K562 (cell line): ENCODE results near the gene CACNA2D4. TPM values are rescaled to one million over a fixed set of nuclear protein-coding genes. Genes with fewer than 3 reads are reported as not detected.
A peak's percentile ranks its signal among the peaks of the same experiment; 100 is the strongest.

ENCODE experiments used
- ATAC-seq: fragments of 200-7000 bp; cut with Tn5 transposase; 3 replicates; pipeline ENCODE4 v1.9.1; 2020; ENCODE audit warnings: moderate library complexity
- BruUV-seq: library from RNA; stranded (reverse); fragments of 400-500 nt; replicated peaks from 2 replicates; lab custom pipeline; 2021; lab: Mats Ljungman, UMichigan
- CTCF ChIA-PET: fragments of 300-600 bp; formaldehyde crosslinking; extraction: SDS; loops from one replicate; lab custom pipeline; 2021; ENCODE audit warnings: low intra/inter-chr PET ratio; lab: Yijun Ruan, JAX
- POLR2A ChIA-PET: fragments of 300-600, 350-650 bp; sonication (Branson Sonifier 250); formaldehyde crosslinking; extraction: SDS; loops from one replicate; lab custom pipeline; 2021; ENCODE audit warnings: antibody characterized with exemption, inconsistent platforms; lab: Yijun Ruan, JAX
- DNase-seq, 4 experiments: peaks; one replicate each; pipeline versions ENCODE4 v3.0.0 to v3.0.0-alpha.2; 2011 to 2018; ENCODE audit warnings: low spot score in 3 of 4, mixed read lengths in 3 of 4; ENCODE audit errors: extremely low read depth in 1 of 4
- FAIRE-seq: peaks from 2 replicates; lab custom pipeline; 2011; peaks lifted over from hg19 to GRCh38; lab: Jason Lieb, UNC
- H2AFZ ChIP-seq: 2 replicates; pipeline ENCODE4 v1.6.0; 2011; ENCODE audit warnings: low read depth, low read length, control low read depth, inconsistent platforms
- H3K27ac ChIP-seq: fragments of 200-600 bp; 3 replicates; pipeline ENCODE4 v1.8.0; 2011; ENCODE audit warnings: low read depth, mild to moderate bottlenecking, control low read depth, inconsistent platforms, low read length, moderate library complexity, mixed read lengths; ENCODE audit errors: extremely low read depth
- H3K27me3 ChIP-seq, 2 experiments: fragments of 300-600 bp in 1 of 2; 2 replicates in 1 of 2; 3 replicates in 1 of 2; pipeline versions ENCODE4 v1.6.0 to v1.8.0; 2011; ENCODE audit warnings: inconsistent platforms in 2 of 2, low read length in 2 of 2, mild to moderate bottlenecking in 1 of 2, mixed read lengths in 1 of 2, moderate library complexity in 1 of 2; ENCODE audit not compliant: control insufficient read depth in 2 of 2, insufficient read depth in 2 of 2
- H3K36me3 ChIP-seq: fragments of 300-600 bp; 3 replicates; pipeline ENCODE4 v1.8.0; 2011; ENCODE audit warnings: mild to moderate bottlenecking, low read length, inconsistent platforms; ENCODE audit not compliant: control insufficient read depth, insufficient read depth
- H3K4me1 ChIP-seq, 2 experiments: fragments of 200-600 bp in 1 of 2; replicated peaks in 1 of 2; 2 replicates in 1 of 2; 3 replicates in 1 of 2; pipeline versions ENCODE4 v1.5.1 to v1.8.0; 2011; ENCODE audit warnings: inconsistent platforms in 2 of 2, low read length in 2 of 2, mild to moderate bottlenecking in 1 of 2, mixed read lengths in 1 of 2, moderate library complexity in 1 of 2; ENCODE audit not compliant: control insufficient read depth in 2 of 2, insufficient read depth in 2 of 2
- H3K4me2 ChIP-seq: 2 replicates; pipeline ENCODE4 v1.6.1; 2011; ENCODE audit warnings: low read length, control low read depth, inconsistent platforms, mixed read lengths; ENCODE audit not compliant: insufficient read depth
- H3K4me3 ChIP-seq: fragments of 200-600 bp; sonication (generic), shearing (Covaris generic); 2 replicates; pipeline ENCODE4 v1.5.1; 2016; ENCODE audit warnings: control low read depth, inconsistent platforms
- H3K79me2 ChIP-seq: fragments of 200-600 bp; 3 replicates; pipeline ENCODE4 v1.8.0; 2011; ENCODE audit warnings: low read length, inconsistent platforms; ENCODE audit not compliant: control insufficient read depth, insufficient read depth
- H3K9ac ChIP-seq, 2 experiments: 2 replicates each; pipeline versions ENCODE4 v1.6.0 to v1.6.1; 2011; ENCODE audit warnings: low read depth in 2 of 2, low read length in 2 of 2, control low read depth in 1 of 2, inconsistent platforms in 1 of 2, mild to moderate bottlenecking in 1 of 2, mixed read lengths in 1 of 2; ENCODE audit not compliant: insufficient read depth in 1 of 2
- H3K9me1 ChIP-seq: one replicate; pipeline ENCODE4 v1.6.0; 2011; ENCODE audit warnings: inconsistent platforms, mild to moderate bottlenecking, low read length, moderate library complexity; ENCODE audit not compliant: control insufficient read depth, insufficient read depth
- H3K9me3 ChIP-seq: replicated peaks from 2 replicates; pipeline ENCODE4 v1.5.1; 2011; ENCODE audit warnings: low read depth, low read length, inconsistent platforms; ENCODE audit not compliant: control insufficient read depth, insufficient read depth
- H4K20me1 ChIP-seq: replicated peaks from 2 replicates; pipeline ENCODE4 v1.6.1; 2011; ENCODE audit warnings: low read length, inconsistent platforms, mixed read lengths; ENCODE audit not compliant: control insufficient read depth, insufficient read depth
- CXXC5 ChIP-seq: fragments of 250-450 bp; sonication (Bioruptor Pico); IDR thresholded peaks from 2 replicates; pipeline ENCODE4 v1.8.0; 2022; ENCODE audit warnings: inconsistent platforms, mild to moderate bottlenecking, moderate library complexity
- DACH1 ChIP-seq: fragments of 450-650 bp; IDR thresholded peaks from 2 replicates; pipeline ENCODE4 v1.6.1; 2018; ENCODE audit not compliant: partially characterized antibody
- FOXK2 ChIP-seq, 2 experiments: fragments of 450-650 bp; IDR thresholded peaks in 1 of 2; conservative IDR thresholded peaks in 1 of 2; 2 replicates each; pipeline ENCODE4 v1.6.1; 2016; ENCODE audit warnings: low read depth in 2 of 2, mild to moderate bottlenecking in 1 of 2
- HDAC3 ChIP-seq: fragments of 450-650 bp; IDR thresholded peaks from 2 replicates; pipeline ENCODE4 v1.6.1; 2018; ENCODE audit warnings: borderline replicate concordance, mild to moderate bottlenecking, moderate library complexity; ENCODE audit not compliant: partially characterized antibody
- PHF21A ChIP-seq: fragments of 450-650 bp; IDR thresholded peaks from 2 replicates; pipeline ENCODE4 v1.6.1; 2017; ENCODE audit warnings: low read depth, borderline replicate concordance
- RAD51 ChIP-seq: fragments of 450-650 bp; IDR thresholded peaks from 2 replicates; pipeline ENCODE4 v1.7.1; 2016; ENCODE audit warnings: low read depth, mild to moderate bottlenecking, borderline replicate concordance
- SETDB1 ChIP-seq: IDR thresholded peaks from one replicate; pipeline ENCODE4 v1.6.1; 2012; ENCODE audit warnings: low read length, control low read depth, inconsistent platforms
- TAF7 ChIP-seq: fragments of 450-650 bp; IDR thresholded peaks from 2 replicates; pipeline ENCODE4 v1.6.1; 2016; ENCODE audit warnings: missing genetic modification characterization, missing compliant biosample characterization
- ZFP36 ChIP-seq: fragments of 150-350 bp; IDR thresholded peaks from 2 replicates; pipeline ENCODE4 v1.6.1; 2018; ENCODE audit warnings: low read length, low read depth; ENCODE audit not compliant: partially characterized antibody
- ZNF217 ChIP-seq: sonication (generic); formaldehyde crosslinking; IDR thresholded peaks from 2 replicates; pipeline ENCODE4 v1.8.0; 2022; ENCODE audit warnings: mild to moderate bottlenecking, missing genetic modification reagents
- ZNF239 ChIP-seq: fragments of 250-450 bp; sonication (Bioruptor Pico); IDR thresholded peaks from 2 replicates; pipeline ENCODE4 v1.4.0; 2020; ENCODE audit warnings: mild to moderate bottlenecking
- ZNF699 ChIP-seq: fragments of 250-450 bp; sonication (Bioruptor Pico); IDR thresholded peaks from 2 replicates; pipeline ENCODE4 v1.8.0; 2021; ENCODE audit warnings: mild to moderate bottlenecking, moderate library complexity; ENCODE audit not compliant: insufficient replicate concordance
- WGBS: fragments of 100-300 bp; shearing (Covaris generic); methylation state at CpG from one replicate; pipeline ENCODE4 v1.1.6; 2016; ENCODE audit warnings: low coverage, mixed read lengths; ENCODE audit not compliant: insufficient coverage; ENCODE audit errors: missing lambda C conversion rate; 5-methylcytosine and 5-hydroxymethylcytosine counted together
- in situ Hi-C: fragments of 300-500 bp; cut with MboI; formaldehyde crosslinking; loops from 4 replicates; pipeline ENCODE4 v1.15.0; 2018; ENCODE audit warnings: inconsistent platforms, mixed read lengths
- intact Hi-C: fragments of 100-400 bp; cut with micrococcal nuclease; formaldehyde crosslinking; loops from 2 replicates; pipeline ENCODE4 v1.14.2; 2022
- polyA plus RNA-seq, 8 experiments: library from polyadenylated mRNA; depleted of rRNA in 4 of 8; stranded (reverse) in 5 of 8; unstranded in 3 of 8; fragments of >200 nt; fragmentation: Nextera tagmentation in 2 of 8; fragmentation: Illumina TruSeq in 1 of 8; extraction: Ambion mirVana in 2 of 8; extraction: Trizol in 1 of 8; gene quantifications; 2 replicates each; pipeline versions ENCODE4 v1.2.1 to v1.2.3, GENCODE V29; 2011 to 2014; ENCODE audit warnings: inconsistent platforms in 1 of 8, missing spikeins in 1 of 8
- total RNA-seq, 7 experiments: library from RNA; depleted of rRNA in 6 of 7; stranded (reverse); fragments of >200 nt in 6 of 7; fragmentation: Illumina TruSeq in 2 of 7; extraction: Trizol in 2 of 7; gene quantifications; 2 replicates each; pipeline versions ENCODE4 v1.2.1 to v1.2.3, GENCODE V29; 2011 to 2021; ENCODE audit warnings: low replicate concordance in 1 of 7
- TF ChIP-seq, protein P1 (sequence below): fragments of 150-350 bp; IDR thresholded peaks from 2 replicates; pipeline ENCODE4 v1.6.1; 2014; ENCODE audit warnings: low read depth, mild to moderate bottlenecking, low read length, borderline replicate concordance
- TF ChIP-seq, protein P2 (sequence below): fragments of 450-650 bp; IDR thresholded peaks from 2 replicates; pipeline ENCODE4 v1.6.1; 2016
- TF ChIP-seq, protein P3 (sequence below): IDR thresholded peaks from 2 replicates; pipeline ENCODE4 v1.6.1; 2016; ENCODE audit warnings: missing genetic modification characterization, missing compliant biosample characterization

CACNA2D4 gene
- total and polyA plus RNA-seq, 9 of the 15 experiments (the other 6 are each of a cell fraction or from before 2014, with no cell fraction given) = 0.04 to 0.69 (median 0.40) TPM; not detected in 3

GRCh38 chr12:1814266-1814665 lies 104.2 kb downstream of the CACNA2D4 start (continued):
- TF ChIP-seq RAD51 (no peak), PHF21A (no peak), FOXK2 (conservative IDR thresholded peaks at IDR 0.05 in 1 of 2, IDR thresholded peaks at IDR 0.05 in 1 of 2; ENCODE audit: low read depth in 2 of 2) (no peak), TAF7 (tag) (no peak), ZFP36 (no peak)

- Histone ChIP-seq H3K9ac (peak overlapping the region in 1 of 2 experiments; percentile 56; a peak in 2 of 4 replicates), H3K36me3 (no peaks in the 10 kb centered on the region), H3K4me1 (peaks cover 27 to 30% of the 10 kb centered on the region in 2 experiments), H3K27me3 (peaks cover 11 to 39% of the 10 kb centered on the region in 2 experiments; a peak in 4 of 5 replicates), H2AFZ (no peak overlapping the region), H3K79me2 (no peaks in the 10 kb centered on the region), H3K4me2 (no peak overlapping the region), H3K27ac (no peak overlapping the region), H3K9me1 (no peaks in the 10 kb centered on the region), H3K9me3 (no peaks in the 10 kb centered on the region), H4K20me1 (no peaks in the 10 kb centered on the region; the same call in 1 of the 2 replicates), H3K4me3 (no peak overlapping the region)
- FAIRE-seq (peak; percentile 83), ATAC-seq (peak; percentile 78), DNase-seq (peak; percentile 31 to 47 (median 37))
- no TSS peak for BruUV-seq
- 4% methylated on average over 16 of the region's 17 CpGs for WGBS
- ChIA-PET CTCF (no interaction called here), POLR2A (interaction anchor here (0.6 to 1.3 kb wide), 2 partner anchors 18 to 109 kb away, joined by 3 read pairs; no protein-coding TSS in a partner anchor)
- intact Hi-C loops = loop anchor here (10.0 kb wide), 1 partner anchor 102 kb away; the partner anchor contains the start of gene CACNA2D4
- in situ Hi-C loops = no loop called here
- TF ChIP-seq ZNF699 (CRISPR knock-in tag) (no peak), CXXC5 (CRISPR knock-in tag) (peak; percentile 71), HDAC3 (no peak), ZNF217 (no peak), DACH1 (no peak), SETDB1 (no peak), ZNF239 (CRISPR knock-in tag) (no peak)
- TF ChIP-seq, protein P1, sequence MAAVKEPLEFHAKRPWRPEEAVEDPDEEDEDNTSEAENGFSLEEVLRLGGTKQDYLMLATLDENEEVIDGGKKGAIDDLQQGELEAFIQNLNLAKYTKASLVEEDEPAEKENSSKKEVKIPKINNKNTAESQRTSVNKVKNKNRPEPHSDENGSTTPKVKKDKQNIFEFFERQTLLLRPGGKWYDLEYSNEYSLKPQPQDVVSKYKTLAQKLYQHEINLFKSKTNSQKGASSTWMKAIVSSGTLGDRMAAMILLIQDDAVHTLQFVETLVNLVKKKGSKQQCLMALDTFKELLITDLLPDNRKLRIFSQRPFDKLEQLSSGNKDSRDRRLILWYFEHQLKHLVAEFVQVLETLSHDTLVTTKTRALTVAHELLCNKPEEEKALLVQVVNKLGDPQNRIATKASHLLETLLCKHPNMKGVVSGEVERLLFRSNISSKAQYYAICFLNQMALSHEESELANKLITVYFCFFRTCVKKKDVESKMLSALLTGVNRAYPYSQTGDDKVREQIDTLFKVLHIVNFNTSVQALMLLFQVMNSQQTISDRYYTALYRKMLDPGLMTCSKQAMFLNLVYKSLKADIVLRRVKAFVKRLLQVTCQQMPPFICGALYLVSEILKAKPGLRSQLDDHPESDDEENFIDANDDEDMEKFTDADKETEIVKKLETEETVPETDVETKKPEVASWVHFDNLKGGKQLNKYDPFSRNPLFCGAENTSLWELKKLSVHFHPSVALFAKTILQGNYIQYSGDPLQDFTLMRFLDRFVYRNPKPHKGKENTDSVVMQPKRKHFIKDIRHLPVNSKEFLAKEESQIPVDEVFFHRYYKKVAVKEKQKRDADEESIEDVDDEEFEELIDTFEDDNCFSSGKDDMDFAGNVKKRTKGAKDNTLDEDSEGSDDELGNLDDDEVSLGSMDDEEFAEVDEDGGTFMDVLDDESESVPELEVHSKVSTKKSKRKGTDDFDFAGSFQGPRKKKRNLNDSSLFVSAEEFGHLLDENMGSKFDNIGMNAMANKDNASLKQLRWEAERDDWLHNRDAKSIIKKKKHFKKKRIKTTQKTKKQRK = no peak
- TF ChIP-seq, protein P2, sequence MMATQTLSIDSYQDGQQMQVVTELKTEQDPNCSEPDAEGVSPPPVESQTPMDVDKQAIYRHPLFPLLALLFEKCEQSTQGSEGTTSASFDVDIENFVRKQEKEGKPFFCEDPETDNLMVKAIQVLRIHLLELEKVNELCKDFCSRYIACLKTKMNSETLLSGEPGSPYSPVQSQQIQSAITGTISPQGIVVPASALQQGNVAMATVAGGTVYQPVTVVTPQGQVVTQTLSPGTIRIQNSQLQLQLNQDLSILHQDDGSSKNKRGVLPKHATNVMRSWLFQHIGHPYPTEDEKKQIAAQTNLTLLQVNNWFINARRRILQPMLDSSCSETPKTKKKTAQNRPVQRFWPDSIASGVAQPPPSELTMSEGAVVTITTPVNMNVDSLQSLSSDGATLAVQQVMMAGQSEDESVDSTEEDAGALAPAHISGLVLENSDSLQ = no peak; the same call in 1 of the 2 replicates
- TF ChIP-seq, protein P3, sequence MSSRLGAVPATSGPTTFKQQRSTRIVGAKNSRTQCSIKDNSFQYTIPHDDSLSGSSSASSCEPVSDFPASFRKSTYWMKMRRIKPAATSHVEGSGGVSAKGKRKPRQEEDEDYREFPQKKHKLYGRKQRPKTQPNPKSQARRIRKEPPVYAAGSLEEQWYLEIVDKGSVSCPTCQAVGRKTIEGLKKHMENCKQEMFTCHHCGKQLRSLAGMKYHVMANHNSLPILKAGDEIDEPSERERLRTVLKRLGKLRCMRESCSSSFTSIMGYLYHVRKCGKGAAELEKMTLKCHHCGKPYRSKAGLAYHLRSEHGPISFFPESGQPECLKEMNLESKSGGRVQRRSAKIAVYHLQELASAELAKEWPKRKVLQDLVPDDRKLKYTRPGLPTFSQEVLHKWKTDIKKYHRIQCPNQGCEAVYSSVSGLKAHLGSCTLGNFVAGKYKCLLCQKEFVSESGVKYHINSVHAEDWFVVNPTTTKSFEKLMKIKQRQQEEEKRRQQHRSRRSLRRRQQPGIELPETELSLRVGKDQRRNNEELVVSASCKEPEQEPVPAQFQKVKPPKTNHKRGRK (tag) = no peak
Observed at GRCh38 chr12:1812650-1813302, 105.7 kb downstream of the CACNA2D4 start.
